HepG2 (cell line): Measurements from ENCODE around the gene TBX6. TPM values are rescaled to one million over a fixed set of nuclear protein-coding genes. Genes with fewer than 3 reads are reported as not detected.

Experiments
- CBX2 ChIP-seq, 2 experiments: fragments of 200-600 bp in 1 of 2; sonication (generic); formaldehyde crosslinking in 1 of 2; IDR thresholded peaks; 2 replicates each; pipeline versions ENCODE4 v1.7.0 to v1.8.1; 2018 to 2022; ENCODE audit warnings: low read depth in 2 of 2, low read length in 1 of 2, mild to moderate bottlenecking in 1 of 2, missing genetic modification reagents in 1 of 2
- CBX5 ChIP-seq: sonication (generic); formaldehyde crosslinking; IDR thresholded peaks from 2 replicates; pipeline ENCODE4 v1.4.0; 2020; ENCODE audit warnings: missing genetic modification reagents, borderline replicate concordance
- ISX ChIP-seq: sonication (generic); formaldehyde crosslinking; conservative IDR thresholded peaks from 2 replicates; pipeline ENCODE4 v1.5.0; 2020; ENCODE audit warnings: missing genetic modification reagents
- KDM3A ChIP-seq: IDR thresholded peaks from 2 replicates; pipeline ENCODE4 v1.6.1; 2018; ENCODE audit warnings: low read depth, missing compliant biosample characterization
- KDM5B ChIP-seq: sonication (generic); formaldehyde crosslinking; IDR thresholded peaks from 2 replicates; pipeline ENCODE4 v1.4.0; 2020; ENCODE audit warnings: missing genetic modification reagents, mild to moderate bottlenecking, borderline replicate concordance
- KLF11 ChIP-seq: IDR thresholded peaks from 2 replicates; pipeline ENCODE4 v1.6.1; 2016; ENCODE audit warnings: missing compliant biosample characterization
- MBNL3 ChIP-seq: fragments of 250-450 bp; sonication (Bioruptor Pico); conservative IDR thresholded peaks from 2 replicates; pipeline ENCODE4 v1.8.0; 2022; ENCODE audit warnings: mild to moderate bottlenecking, inconsistent platforms
- ONECUT2 ChIP-seq: sonication (generic); formaldehyde crosslinking; IDR thresholded peaks from 2 replicates; pipeline ENCODE4 v1.4.0; 2020; ENCODE audit warnings: missing genetic modification reagents
- PITX1 ChIP-seq: sonication (generic); formaldehyde crosslinking; IDR thresholded peaks from 2 replicates; pipeline ENCODE4 v1.5.1; 2020; ENCODE audit warnings: mild to moderate bottlenecking, missing genetic modification reagents
- SIN3B ChIP-seq: fragments of 150-350 bp; IDR thresholded peaks from 2 replicates; pipeline ENCODE4 v1.6.1; 2014; ENCODE audit warnings: low read length
- ZNF44 ChIP-seq: sonication (generic); formaldehyde crosslinking; IDR thresholded peaks from 2 replicates; pipeline ENCODE4 v1.5.1; 2020; ENCODE audit warnings: mild to moderate bottlenecking, missing genetic modification reagents
- ZNF678 ChIP-seq: sonication (generic); formaldehyde crosslinking; IDR thresholded peaks from 2 replicates; pipeline ENCODE4 v1.4.0; 2020; ENCODE audit warnings: mild to moderate bottlenecking, missing genetic modification reagents
- polyA plus RNA-seq, 8 experiments: library from polyadenylated mRNA; depleted of rRNA in 3 of 8; stranded (reverse) in 7 of 8; unstranded in 1 of 8; fragments of >200 nt; fragmentation: Illumina TruSeq in 4 of 8; extraction: Trizol in 4 of 8; gene quantifications; 2 replicates each; pipeline versions ENCODE4 v1.2.1 to v1.2.3, GENCODE V29; 2011 to 2016; ENCODE audit warnings: low read depth in 4 of 8, missing spikeins in 1 of 8, mixed read lengths in 1 of 8; ENCODE audit not compliant: insufficient read depth in 1 of 8
- total RNA-seq, 5 experiments: library from RNA; depleted of rRNA; stranded (reverse); fragments of >200 nt; fragmentation: Illumina TruSeq; extraction: Trizol; gene quantifications; 2 replicates each; pipeline ENCODE4 v1.2.3, GENCODE V29; 2016; ENCODE audit warnings: low read depth in 1 of 5
- TF ChIP-seq, protein P1 (sequence below): sonication (generic); formaldehyde crosslinking; conservative IDR thresholded peaks from 2 replicates; pipeline ENCODE4 v1.4.0; 2020; ENCODE audit warnings: missing genetic modification reagents
- TF ChIP-seq, protein P2 (sequence below): sonication (generic); formaldehyde crosslinking; IDR thresholded peaks from 2 replicates; pipeline ENCODE4 v1.8.0; 2022; ENCODE audit warnings: missing genetic modification reagents, mild to moderate bottlenecking, moderate library complexity, borderline replicate concordance
- TF ChIP-seq, protein P3 (sequence below): sonication (generic); formaldehyde crosslinking; IDR thresholded peaks from 2 replicates; pipeline ENCODE4 v1.8.1; 2023; ENCODE audit warnings: missing genetic modification reagents, mild to moderate bottlenecking, borderline replicate concordance
- TF ChIP-seq, protein P4 (sequence below): sonication (generic); formaldehyde crosslinking; IDR thresholded peaks from 2 replicates; pipeline ENCODE4 v1.5.0; 2020; ENCODE audit warnings: mild to moderate bottlenecking, missing genetic modification reagents
- TF ChIP-seq, protein P5 (sequence below): sonication (generic); formaldehyde crosslinking; IDR thresholded peaks from 2 replicates; pipeline ENCODE4 v1.4.0; 2020; ENCODE audit warnings: mild to moderate bottlenecking, missing genetic modification reagents, borderline replicate concordance
- TF ChIP-seq, protein P6 (sequence below): sonication (generic); formaldehyde crosslinking; IDR thresholded peaks from 2 replicates; pipeline ENCODE4 v1.5.0; 2020; ENCODE audit warnings: mild to moderate bottlenecking, missing genetic modification reagents, borderline replicate concordance

Gene TBX6
- total and polyA plus RNA-seq, 2 of the 13 experiments (the other 11 are each of a cell fraction or from before 2014, with no cell fraction given), result 0.24 to 0.42 TPM

DNA sequence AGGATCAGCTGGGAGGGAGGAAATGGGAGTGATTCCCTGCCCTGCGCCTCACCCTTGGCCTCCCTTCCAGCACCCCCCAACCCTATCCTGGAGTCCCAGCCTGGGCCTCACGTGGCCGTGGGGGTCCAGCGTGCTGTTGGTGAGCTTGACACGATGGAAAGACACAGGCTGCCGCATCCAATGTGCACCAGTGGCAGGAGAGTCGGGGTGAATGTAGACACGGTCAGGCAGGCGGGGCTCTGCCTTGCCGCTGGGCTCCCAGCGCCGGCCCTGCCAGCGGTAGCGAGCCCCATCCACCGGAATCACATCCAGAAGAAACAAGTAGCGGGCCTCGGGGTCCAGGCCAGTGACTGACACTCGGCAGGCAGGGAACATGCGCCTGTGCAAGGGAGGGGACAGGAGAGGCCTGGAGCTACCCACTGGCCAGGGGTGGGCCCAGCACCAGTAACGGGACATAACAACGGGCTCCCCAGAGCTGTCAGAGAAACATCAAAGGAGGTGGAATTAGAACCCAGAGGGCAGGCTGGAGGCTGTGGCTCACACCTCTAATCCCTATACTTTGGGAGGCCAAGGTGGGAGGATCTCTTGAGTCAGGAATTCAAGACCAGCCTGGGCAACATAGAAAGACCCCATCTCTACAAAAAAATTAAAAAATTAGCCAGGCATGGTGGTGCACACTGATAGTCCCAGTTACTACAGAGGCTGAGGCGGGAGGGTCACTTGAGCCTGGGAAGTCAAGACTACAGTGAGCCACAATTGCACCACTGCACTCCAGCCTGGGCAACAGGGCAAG lies 2.7 kb downstream of the TBX6 start (continued):
- TF ChIP-seq, protein P1, sequence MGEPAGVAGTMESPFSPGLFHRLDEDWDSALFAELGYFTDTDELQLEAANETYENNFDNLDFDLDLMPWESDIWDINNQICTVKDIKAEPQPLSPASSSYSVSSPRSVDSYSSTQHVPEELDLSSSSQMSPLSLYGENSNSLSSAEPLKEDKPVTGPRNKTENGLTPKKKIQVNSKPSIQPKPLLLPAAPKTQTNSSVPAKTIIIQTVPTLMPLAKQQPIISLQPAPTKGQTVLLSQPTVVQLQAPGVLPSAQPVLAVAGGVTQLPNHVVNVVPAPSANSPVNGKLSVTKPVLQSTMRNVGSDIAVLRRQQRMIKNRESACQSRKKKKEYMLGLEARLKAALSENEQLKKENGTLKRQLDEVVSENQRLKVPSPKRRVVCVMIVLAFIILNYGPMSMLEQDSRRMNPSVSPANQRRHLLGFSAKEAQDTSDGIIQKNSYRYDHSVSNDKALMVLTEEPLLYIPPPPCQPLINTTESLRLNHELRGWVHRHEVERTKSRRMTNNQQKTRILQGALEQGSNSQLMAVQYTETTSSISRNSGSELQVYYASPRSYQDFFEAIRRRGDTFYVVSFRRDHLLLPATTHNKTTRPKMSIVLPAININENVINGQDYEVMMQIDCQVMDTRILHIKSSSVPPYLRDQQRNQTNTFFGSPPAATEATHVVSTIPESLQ, result no peak
- no peak; the same call in 1 of the 2 replicates for TF ChIP-seq CBX5 (CRISPR knock-in tag)
- no peak for TF ChIP-seq KDM3A (CRISPR knock-in tag)
- TF ChIP-seq ZNF678 (CRISPR knock-in tag), result no peak
- TF ChIP-seq CBX2 (IDR thresholded peaks at IDR 0.05; ENCODE audit: low read depth, low read length), result no peak
- no peak for TF ChIP-seq CBX2 (CRISPR knock-in tag; IDR thresholded peaks at IDR 0.05; ENCODE audit: low read depth)
- TF ChIP-seq ZNF44 (CRISPR knock-in tag), result no peak
- no peak for TF ChIP-seq KLF11 (CRISPR knock-in tag)
- TF ChIP-seq PITX1 (CRISPR knock-in tag), result peak; percentile 70
- TF ChIP-seq, protein P2, sequence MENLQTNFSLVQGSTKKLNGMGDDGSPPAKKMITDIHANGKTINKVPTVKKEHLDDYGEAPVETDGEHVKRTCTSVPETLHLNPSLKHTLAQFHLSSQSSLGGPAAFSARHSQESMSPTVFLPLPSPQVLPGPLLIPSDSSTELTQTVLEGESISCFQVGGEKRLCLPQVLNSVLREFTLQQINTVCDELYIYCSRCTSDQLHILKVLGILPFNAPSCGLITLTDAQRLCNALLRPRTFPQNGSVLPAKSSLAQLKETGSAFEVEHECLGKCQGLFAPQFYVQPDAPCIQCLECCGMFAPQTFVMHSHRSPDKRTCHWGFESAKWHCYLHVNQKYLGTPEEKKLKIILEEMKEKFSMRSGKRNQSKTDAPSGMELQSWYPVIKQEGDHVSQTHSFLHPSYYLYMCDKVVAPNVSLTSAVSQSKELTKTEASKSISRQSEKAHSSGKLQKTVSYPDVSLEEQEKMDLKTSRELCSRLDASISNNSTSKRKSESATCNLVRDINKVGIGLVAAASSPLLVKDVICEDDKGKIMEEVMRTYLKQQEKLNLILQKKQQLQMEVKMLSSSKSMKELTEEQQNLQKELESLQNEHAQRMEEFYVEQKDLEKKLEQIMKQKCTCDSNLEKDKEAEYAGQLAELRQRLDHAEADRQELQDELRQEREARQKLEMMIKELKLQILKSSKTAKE (CRISPR knock-in tag), result no peak
- no peak for TF ChIP-seq ISX (CRISPR knock-in tag)
- TF ChIP-seq SIN3B, result no peak
- TF ChIP-seq, protein P3, sequence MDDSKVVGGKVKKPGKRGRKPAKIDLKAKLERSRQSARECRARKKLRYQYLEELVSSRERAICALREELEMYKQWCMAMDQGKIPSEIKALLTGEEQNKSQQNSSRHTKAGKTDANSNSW (CRISPR knock-in tag), result no peak
- TF ChIP-seq, protein P4, sequence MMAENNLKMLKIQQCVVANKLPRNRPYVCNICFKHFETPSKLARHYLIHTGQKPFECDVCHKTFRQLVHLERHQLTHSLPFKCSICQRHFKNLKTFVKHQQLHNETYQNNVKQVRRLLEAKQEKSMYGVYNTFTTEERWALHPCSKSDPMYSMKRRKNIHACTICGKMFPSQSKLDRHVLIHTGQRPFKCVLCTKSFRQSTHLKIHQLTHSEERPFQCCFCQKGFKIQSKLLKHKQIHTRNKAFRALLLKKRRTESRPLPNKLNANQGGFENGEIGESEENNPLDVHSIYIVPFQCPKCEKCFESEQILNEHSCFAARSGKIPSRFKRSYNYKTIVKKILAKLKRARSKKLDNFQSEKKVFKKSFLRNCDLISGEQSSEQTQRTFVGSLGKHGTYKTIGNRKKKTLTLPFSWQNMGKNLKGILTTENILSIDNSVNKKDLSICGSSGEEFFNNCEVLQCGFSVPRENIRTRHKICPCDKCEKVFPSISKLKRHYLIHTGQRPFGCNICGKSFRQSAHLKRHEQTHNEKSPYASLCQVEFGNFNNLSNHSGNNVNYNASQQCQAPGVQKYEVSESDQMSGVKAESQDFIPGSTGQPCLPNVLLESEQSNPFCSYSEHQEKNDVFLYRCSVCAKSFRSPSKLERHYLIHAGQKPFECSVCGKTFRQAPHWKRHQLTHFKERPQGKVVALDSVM (CRISPR knock-in tag), result peak; percentile 89
- TF ChIP-seq ONECUT2, result no peak
- TF ChIP-seq, protein P5, sequence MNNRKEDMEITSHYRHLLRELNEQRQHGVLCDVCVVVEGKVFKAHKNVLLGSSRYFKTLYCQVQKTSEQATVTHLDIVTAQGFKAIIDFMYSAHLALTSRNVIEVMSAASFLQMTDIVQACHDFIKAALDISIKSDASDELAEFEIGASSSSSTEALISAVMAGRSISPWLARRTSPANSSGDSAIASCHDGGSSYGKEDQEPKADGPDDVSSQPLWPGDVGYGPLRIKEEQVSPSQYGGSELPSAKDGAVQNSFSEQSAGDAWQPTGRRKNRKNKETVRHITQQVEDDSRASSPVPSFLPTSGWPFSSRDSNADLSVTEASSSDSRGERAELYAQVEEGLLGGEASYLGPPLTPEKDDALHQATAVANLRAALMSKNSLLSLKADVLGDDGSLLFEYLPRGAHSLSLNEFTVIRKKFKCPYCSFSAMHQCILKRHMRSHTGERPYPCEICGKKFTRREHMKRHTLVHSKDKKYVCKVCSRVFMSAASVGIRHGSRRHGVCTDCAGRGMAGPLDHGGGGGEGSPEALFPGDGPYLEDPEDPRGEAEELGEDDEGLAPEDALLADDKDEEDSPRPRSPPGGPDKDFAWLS (CRISPR knock-in tag), result no peak
- TF ChIP-seq KDM5B (CRISPR knock-in tag), result no peak
- no peak for TF ChIP-seq MBNL3 (CRISPR knock-in tag)
- TF ChIP-seq, protein P6, sequence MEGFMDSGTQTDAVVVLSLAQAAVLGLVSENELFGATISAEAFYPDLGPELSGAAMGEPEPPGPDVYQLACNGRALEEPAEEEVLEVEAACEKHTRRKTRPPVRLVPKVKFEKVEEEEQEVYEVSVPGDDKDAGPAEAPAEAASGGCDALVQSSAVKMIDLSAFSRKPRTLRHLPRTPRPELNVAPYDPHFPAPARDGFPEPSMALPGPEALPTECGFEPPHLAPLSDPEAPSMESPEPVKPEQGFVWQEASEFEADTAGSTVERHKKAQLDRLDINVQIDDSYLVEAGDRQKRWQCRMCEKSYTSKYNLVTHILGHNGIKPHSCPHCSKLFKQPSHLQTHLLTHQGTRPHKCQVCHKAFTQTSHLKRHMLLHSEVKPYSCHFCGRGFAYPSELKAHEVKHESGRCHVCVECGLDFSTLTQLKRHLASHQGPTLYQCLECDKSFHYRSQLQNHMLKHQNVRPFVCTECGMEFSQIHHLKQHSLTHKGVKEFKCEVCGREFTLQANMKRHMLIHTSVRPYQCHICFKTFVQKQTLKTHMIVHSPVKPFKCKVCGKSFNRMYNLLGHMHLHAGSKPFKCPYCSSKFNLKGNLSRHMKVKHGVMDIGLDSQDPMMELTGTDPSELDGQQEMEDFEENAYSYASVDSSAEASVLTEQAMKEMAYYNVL, result no peak
